Measurements from ENCODE around the gene IL36RN. TPM values are rescaled to one million over a fixed set of nuclear protein-coding genes. Genes with fewer than 3 reads are reported as not detected.

IL36RN gene
- total RNA-seq, 1 experiment from 2014 or later = not detected

DNA sequence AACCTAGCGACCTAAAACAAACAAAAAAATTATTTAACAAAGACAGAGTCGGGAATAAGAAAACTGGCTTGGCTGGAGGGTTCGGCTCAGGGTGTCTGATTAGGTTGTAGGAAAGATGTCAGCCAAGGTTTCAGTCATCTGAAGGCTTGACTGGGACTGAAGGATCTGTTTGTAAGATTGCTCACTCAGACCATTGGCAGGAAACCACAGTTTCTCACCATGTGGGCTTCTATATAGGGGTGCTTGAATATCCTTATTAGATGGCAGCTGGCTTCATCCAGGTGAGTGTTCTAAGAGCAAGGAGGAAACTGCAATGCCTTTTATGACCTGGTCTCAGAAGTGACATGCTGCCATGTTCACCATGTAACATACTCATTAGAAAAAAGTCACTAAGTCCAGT, 5.3 kb upstream of the IL36RN start:
- TF ChIP-seq EZH2 (IDR thresholded peaks at IDR 0.05; ENCODE audit: borderline replicate concordance, low read depth, low read length, poor library complexity, severe bottlenecking) = no peak
- TF ChIP-seq, protein P1, sequence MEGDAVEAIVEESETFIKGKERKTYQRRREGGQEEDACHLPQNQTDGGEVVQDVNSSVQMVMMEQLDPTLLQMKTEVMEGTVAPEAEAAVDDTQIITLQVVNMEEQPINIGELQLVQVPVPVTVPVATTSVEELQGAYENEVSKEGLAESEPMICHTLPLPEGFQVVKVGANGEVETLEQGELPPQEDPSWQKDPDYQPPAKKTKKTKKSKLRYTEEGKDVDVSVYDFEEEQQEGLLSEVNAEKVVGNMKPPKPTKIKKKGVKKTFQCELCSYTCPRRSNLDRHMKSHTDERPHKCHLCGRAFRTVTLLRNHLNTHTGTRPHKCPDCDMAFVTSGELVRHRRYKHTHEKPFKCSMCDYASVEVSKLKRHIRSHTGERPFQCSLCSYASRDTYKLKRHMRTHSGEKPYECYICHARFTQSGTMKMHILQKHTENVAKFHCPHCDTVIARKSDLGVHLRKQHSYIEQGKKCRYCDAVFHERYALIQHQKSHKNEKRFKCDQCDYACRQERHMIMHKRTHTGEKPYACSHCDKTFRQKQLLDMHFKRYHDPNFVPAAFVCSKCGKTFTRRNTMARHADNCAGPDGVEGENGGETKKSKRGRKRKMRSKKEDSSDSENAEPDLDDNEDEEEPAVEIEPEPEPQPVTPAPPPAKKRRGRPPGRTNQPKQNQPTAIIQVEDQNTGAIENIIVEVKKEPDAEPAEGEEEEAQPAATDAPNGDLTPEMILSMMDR (conservative IDR thresholded peaks at IDR 0.05; ENCODE audit: low read depth, low read length) = no peak
- CTCF ChIA-PET = no interaction called here
- POLR2A ChIA-PET (ENCODE audit: low non-redundant PET) = no interaction called here

DNA sequence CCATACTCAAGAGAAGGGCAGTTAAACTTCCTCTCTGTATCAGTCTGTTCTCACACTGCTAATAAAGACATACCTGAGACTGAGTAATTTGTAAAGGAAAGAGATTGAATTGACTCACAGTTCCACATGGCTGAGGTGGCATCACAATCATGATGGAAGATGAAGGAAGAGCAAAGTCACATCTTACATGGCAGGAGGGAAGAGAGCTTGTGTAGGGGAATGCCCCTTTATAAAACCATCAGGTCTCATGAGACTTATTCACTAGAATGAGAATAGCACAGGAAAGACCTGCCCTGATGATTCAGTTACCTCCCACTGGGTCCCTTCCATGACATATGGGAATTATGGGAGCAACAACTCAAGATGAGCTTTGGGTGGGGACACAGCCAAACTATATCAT, 4.9 kb upstream of the IL36RN start:
- no peak for DNase-seq (ENCODE audit: low spot score)
- TF ChIP-seq, protein P1 (conservative IDR thresholded peaks at IDR 0.05; ENCODE audit: low read depth, low read length) = no peak
- no peak for TF ChIP-seq EZH2 (IDR thresholded peaks at IDR 0.05; ENCODE audit: borderline replicate concordance, low read depth, low read length, poor library complexity, severe bottlenecking)
- Histone ChIP-seq H3K9me3 (ENCODE audit: low read depth, low read length, poor library complexity, severe bottlenecking) (no peaks in the 10 kb centered on the region), H3K4me3 (ENCODE audit: low read depth, low read length, poor library complexity, severe bottlenecking) (no peak overlapping the region), H3K36me3 (ENCODE audit: insufficient read depth, low read length, poor library complexity, severe bottlenecking) (no peaks in the 10 kb centered on the region), H3K27me3 (replicated peaks; ENCODE audit: insufficient read depth, low read depth, low read length, poor library complexity) (no peaks in the 10 kb centered on the region), H3K27ac (ENCODE audit: low read depth, low read length, poor library complexity, severe bottlenecking) (no peak overlapping the region), H3K4me1 (ENCODE audit: insufficient read depth, low read length, poor library complexity, severe bottlenecking) (no peaks in the 10 kb centered on the region)
- CTCF ChIA-PET = no interaction called here
- BruUV-seq (replicated peaks) = no TSS peak
- intact Hi-C loops (cut with micrococcal nuclease; ENCODE audit: unreplicated experiment) = no loop called here
- POLR2A ChIA-PET (ENCODE audit: low non-redundant PET) = no interaction called here

More for the DNA sequence above, 5.3 kb upstream of the IL36RN start:
- Histone ChIP-seq H3K4me1 (ENCODE audit: insufficient read depth, low read length, poor library complexity, severe bottlenecking) (no peaks in the 10 kb centered on the region), H3K36me3 (ENCODE audit: insufficient read depth, low read length, poor library complexity, severe bottlenecking) (no peaks in the 10 kb centered on the region), H3K27ac (ENCODE audit: low read depth, low read length, poor library complexity, severe bottlenecking) (no peak overlapping the region), H3K27me3 (replicated peaks; ENCODE audit: insufficient read depth, low read depth, low read length, poor library complexity) (no peaks in the 10 kb centered on the region), H3K9me3 (ENCODE audit: low read depth, low read length, poor library complexity, severe bottlenecking) (no peaks in the 10 kb centered on the region), H3K4me3 (ENCODE audit: low read depth, low read length, poor library complexity, severe bottlenecking) (no peak overlapping the region)
- intact Hi-C loops (cut with micrococcal nuclease; ENCODE audit: unreplicated experiment) = no loop called here
- no peak for DNase-seq (ENCODE audit: low spot score)
- BruUV-seq (replicated peaks) = no TSS peak

DNA sequence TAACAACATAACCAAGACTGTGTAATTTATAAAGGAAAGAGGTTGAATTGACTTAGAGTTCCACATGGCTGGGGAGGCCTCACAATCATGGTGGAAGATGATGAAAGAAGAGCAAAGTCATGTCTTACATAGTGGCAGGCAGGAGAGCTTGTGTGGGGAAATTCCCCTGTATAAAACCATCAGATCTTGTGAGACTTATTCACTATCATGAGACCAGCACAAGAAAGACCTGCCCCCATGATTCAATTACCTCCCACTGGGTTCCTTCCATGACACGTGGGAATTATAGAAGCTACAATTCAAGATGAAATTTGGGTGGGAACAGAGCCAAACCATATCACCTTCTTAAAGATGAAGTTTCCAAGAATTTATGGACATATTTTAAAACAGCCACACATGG, 2.5 kb upstream of the IL36RN start:
- Histone ChIP-seq H3K4me3 (ENCODE audit: low read depth, low read length, poor library complexity, severe bottlenecking) (no peak overlapping the region), H3K27me3 (replicated peaks; ENCODE audit: insufficient read depth, low read depth, low read length, poor library complexity) (no peaks in the 10 kb centered on the region), H3K4me1 (ENCODE audit: insufficient read depth, low read length, poor library complexity, severe bottlenecking) (no peaks in the 10 kb centered on the region), H3K27ac (ENCODE audit: low read depth, low read length, poor library complexity, severe bottlenecking) (no peak overlapping the region), H3K9me3 (ENCODE audit: low read depth, low read length, poor library complexity, severe bottlenecking) (no peaks in the 10 kb centered on the region), H3K36me3 (ENCODE audit: insufficient read depth, low read length, poor library complexity, severe bottlenecking) (no peaks in the 10 kb centered on the region)
- intact Hi-C loops (cut with micrococcal nuclease; ENCODE audit: unreplicated experiment) = no loop called here
- no peak for DNase-seq (ENCODE audit: low spot score)
- BruUV-seq (replicated peaks) = no TSS peak
- ChIA-PET POLR2A (ENCODE audit: low non-redundant PET) (no interaction called here), CTCF (no interaction called here)
- no peak for TF ChIP-seq EZH2 (IDR thresholded peaks at IDR 0.05; ENCODE audit: borderline replicate concordance, low read depth, low read length, poor library complexity, severe bottlenecking)
- TF ChIP-seq, protein P1 (conservative IDR thresholded peaks at IDR 0.05; ENCODE audit: low read depth, low read length) = no peak

Measured in A673 (cell line).